Mesenteric fat pad (tissue), 1 donor: Measurements from ENCODE around the gene SSNA1. TPM values are rescaled to one million over a fixed set of nuclear protein-coding genes. Genes with fewer than 3 reads are reported as not detected.

Experiments
- DNase-seq: peaks from one replicate; pipeline ENCODE4 v3.0.0-alpha.2; 2020; ENCODE audit warnings: low spot score
- total RNA-seq: library from RNA; stranded (reverse); fragmentation: NEBNext Ultra II Directional; extraction: Animal tissue kit (Norgen Biotek cat#: 25700); gene quantifications from one replicate; pipeline ENCODE4 v1.2.1, GENCODE V29; 2021
- donor health status: DM: yes; HTN: yes; CAD: no.

SSNA1 gene
- total RNA-seq, 1 donor from 2014 or later: 53.3 TPM

DNA sequence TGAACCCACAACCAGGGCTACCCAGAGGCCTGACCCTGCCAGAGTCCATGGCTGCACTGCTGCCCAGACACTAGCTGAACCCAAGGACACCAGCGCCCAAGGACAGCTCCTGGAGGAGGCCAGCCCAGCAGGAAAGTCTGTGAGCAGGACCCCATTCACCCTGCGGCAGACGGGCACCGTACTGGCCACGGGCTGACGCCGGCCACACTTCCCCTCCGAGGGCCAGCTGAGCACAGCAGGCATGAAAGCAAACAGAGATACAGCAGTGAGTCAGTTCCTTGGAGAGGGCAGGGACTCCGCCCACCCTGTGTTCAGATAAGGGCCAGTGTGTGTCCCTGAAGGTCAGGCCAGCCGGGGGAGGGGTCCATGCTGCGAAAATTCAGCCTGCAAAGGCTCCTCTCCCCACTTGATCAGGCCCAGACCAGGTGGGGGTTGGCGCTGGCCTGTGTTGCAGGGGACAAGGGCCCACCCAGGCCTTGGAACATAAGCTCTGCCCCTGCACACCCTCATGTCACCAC is 30.3 kb downstream of the SSNA1 start:
- no peak for DNase-seq

- DNase-seq: no peak
Measured at GRCh38 chr9:137219757-137220316, 31.4 kb downstream of the SSNA1 start.

GRCh38 chr9:137220317-137221094 is 32.0 kb downstream of the SSNA1 start:
- no peak for DNase-seq

GRCh38 chr9:137221095-137221505 is 32.6 kb downstream of the SSNA1 start:
- DNase-seq: no peak

- no peak for DNase-seq
Measured at GRCh38 chr9:137221506-137222111, 33.1 kb downstream of the SSNA1 start.

GRCh38 chr9:137222190-137223077 is 34.0 kb downstream of the SSNA1 start, which contains the start of gene RNF208:
Gene RNF208, minus strand, starts transcription at chr9:137222240. Its CDS starts 1,028 bp downstream, at chr9:137221212.
- no peak for DNase-seq

- peak; percentile 98 for DNase-seq
Measured at GRCh38 chr9:137223078-137223970, 34.8 kb downstream of the SSNA1 start.

DNA sequence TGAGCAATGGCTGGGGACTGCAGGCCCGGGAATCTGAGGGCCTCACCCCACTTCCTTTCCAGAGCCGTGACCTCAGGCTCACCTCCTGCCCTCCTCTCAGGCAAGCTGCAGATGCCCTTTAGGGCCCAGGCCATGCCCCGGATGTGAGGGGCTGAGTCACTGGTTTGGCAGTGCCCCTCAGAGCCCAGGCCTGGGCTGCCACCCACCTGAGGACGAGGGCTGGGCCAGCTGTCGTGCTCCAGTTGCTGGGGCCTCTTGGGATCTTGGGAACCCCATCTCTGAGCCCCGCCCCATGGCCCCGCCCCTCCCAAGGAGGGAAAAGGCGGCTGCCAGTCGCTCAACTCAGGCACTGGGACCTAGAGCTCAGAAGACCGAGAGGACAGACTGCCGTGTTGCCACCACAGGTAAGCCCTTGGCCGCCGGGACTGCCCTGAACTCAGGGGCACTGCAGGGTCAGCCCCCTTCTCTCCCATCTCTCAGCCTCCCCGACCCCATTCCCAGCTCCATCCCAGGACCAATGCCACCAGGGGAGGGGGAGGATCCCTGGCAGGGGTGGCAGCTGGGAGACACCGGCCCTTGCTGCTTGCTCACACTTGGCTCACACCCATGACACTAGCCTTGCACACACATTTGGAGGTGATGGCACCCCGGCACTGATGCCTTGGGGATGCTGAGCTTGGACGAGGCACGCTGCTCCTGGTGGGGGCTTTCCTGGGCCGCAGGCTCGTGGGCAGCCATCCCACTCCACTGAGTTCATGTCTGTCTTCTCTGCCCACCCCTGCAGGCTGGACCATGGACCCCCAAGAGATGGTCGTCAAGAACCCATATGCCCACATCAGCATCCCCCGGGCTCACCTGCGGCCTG is 36.6 kb downstream of the SSNA1 start, which contains the start of gene CYSRT1:
TSS of gene CYSRT1 (plus strand) at position 345 of the 865 bp plus-strand sequence. CDS start at position 793, 448 bp downstream.
- no peak for DNase-seq

GRCh38 chr9:137225699-137226331 is 37.3 kb downstream of the SSNA1 start:
- no peak for DNase-seq

- no peak for DNase-seq
Measured at GRCh38 chr9:137226338-137227053, 38.0 kb downstream of the SSNA1 start.

DNA sequence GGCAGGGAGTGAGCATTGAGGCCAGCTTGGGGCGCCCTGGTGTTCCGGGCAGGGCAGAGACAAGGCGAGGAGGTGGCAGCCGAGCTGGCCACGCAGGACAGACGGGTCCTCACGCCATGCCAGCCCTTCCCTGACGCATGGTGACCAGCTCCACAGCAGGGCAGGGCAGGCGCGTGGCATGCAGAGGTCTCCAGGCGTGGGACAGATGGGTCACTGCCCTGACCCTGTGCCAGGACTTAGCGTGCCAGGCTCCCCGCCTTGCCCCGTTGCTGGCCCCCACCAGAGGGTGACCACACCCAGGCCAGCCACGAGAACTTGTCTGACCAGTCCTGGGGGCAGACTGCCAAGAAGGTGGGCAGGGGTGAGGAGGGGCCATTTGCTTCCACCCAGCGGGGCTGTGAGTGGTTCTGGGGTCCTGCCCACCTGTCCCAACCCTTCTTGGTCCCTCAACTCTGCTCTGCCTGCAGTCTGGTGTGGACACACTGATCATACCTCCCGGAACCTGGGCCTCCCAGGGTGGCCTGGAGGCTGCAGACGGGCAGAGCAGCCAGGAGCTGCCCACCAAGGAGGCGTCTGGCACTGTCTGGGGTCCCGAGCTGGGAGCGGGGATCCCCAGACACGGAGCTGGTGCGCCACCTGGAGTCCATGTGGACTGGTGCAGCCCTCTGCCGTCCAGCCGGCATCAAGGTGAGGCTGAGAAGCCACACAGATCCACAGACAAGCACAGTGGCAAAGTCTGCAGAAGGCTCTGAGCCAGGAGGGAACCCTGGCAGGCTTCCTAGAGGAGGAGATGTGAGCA is 38.8 kb downstream of the SSNA1 start, which contains the start of gene RNF224:
TSS of gene RNF224 (plus strand) at position 449 of the 799 bp plus-strand sequence. CDS start 834 bp downstream, outside the sequence.
- no peak for DNase-seq

GRCh38 chr9:137227853-137228505 is 39.5 kb downstream of the SSNA1 start:
- DNase-seq: no peak

GRCh38 chr9:137228506-137228967 is 40.1 kb downstream of the SSNA1 start:
- no peak for DNase-seq

DNA sequence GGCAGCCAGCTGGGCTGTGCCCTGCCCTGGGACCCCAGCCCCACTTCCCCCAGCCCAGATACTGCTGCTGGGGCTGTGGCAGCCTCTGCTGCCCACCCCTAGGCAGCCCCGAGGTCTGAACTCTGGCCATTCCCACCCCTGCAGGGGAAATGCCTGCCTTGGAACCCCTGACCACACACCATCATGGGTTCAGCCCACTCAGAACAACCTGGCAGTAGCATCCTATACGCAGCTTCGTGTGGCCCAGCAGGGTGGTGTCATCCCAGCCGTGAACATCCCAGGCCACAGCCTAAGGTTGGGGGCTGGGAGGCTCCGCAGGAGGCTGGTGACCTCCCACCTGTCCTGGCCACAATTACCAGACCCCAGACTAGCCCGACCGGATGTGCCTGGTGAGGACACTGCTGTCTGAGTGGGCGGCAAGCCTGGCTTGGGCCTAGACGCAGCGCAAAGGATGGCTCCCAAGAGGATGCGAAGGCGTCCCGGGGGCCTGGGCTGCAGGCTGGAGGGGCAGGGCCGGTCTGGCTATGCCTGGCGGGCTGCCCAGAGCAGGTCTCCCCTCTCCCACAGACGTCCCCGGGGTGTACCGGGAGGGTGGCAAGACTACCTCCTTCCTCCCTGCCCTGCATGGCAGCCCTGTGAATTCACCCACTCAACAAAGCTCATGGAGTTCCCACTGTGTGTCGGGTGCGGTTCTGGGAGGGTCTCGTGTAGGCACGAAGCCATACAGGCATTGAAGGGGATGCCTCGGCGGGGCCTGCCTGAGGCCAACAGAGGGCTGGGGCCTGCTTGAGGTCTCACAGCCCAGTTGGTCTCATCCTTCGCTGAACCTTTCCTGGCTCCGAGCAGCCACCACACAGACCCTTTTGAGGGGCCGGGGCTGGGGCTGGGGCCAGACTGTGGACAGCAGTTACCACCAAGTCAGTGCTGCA is 40.8 kb downstream of the SSNA1 start:
- DNase-seq: no peak
